ENCODE measurements around the gene FOXO3.

FOXO3 gene

DNA sequence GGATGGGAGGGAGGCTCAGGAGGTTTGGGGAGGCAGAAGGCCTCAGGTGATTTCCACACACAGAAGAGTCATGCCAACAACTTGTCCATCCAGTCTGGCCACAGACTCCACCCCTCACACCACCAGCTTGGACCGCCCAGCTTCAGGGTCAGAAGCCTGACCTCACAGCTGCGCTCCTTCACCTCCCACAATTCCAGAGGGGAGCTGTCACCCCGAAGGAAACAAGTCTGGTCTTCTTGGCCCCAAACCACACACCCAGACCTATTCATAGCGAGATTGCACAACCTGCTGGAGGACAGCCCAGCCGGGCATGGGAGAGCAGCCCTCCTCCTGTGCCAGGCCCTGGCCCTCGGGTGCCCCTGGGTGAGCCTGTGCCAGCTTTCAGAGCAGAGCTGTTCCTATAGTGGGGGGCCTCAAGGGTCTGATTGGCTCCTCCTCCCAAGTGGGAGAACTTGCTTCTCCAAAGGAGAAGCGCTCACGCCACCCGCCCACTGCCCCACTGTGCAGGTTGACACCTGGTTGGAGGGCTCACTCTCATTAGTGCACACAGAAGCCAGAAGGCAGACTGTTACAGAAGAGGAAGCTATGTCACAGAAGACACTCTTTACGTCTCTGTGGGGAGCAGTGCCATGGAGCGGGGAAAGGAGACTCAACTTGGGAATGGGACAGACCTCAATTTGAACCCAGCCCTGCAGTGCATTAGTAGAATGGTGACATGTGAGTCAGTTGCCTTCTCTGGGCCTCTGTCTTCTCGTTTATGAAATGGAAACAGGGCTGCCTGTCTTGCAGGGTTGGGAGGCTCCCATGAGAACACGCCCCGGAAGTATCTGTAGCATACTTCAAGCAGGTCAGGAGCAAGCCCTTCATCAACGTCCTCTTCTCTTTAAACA is 128.8 kb downstream of the FOXO3 start:
- DNase-seq: no peak

DNA sequence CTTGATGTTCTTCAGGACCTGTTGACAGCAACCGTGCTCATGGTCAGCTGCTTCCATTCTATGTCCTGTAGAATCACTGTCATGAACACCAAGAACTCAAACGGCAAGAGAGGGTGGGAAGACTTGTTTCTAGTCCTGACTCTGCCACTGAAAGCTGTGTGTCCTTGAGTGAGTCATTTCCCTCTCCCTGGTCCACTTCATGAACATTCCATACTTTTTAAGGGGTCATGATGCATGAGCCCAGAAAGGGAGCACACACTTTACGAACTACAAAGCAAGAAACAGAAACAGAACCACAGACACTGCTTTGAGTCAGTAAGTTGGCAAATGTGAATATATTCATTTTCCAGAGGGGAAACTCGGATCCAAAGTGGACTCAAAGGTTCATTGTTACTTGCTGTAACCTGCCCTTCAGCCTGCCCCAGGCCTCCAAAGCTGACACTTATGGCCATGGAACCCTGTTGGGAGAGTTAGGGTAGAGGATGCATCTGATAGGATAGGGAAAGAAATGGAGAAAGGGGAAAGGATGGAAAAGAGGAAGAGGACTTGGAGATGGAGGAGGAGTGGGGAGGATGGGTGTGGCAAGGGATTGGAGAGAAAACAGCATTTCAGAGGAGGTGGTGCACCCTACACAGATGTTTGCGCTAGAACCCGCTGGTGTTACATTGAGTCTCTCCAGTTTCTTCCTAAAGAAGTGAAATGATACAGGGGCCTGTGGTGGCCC is 129.8 kb downstream of the FOXO3 start:
- DNase-seq: no peak

DNA sequence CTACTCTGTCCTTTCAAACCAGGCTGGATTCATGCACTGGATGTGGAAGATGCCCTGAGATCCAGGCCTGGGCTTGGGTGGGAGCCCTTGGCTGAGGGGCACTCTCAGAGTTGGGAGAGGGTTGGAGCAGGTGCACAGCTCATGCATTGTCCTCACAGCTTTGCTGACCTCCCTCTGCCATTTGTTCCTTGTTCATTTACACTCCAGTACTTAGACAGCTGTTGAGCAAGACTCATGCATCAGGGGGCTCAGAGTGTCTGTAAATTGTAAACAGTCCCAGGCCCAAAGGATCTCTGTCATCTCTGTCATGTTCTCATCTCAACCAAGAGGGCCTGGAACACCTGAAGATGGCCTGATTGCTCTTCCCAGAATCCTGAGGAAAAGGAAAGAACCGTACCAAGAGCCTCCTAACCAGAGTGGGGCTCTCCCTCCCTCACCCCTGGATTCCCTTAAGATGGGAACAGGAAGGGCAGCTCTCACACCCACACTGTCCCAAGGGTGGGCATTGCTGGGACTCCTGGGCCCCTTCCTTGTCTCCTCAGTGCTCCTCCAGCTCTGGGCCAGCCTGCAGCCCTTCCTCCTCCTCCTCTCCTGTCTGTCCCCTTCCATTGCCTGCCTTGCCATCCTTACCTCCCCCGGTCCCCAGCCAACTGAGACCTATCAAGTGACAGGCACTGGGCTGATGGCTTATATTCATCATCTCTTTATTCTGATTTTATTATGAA is 132.9 kb downstream of the FOXO3 start:
- no peak for DNase-seq

DNA sequence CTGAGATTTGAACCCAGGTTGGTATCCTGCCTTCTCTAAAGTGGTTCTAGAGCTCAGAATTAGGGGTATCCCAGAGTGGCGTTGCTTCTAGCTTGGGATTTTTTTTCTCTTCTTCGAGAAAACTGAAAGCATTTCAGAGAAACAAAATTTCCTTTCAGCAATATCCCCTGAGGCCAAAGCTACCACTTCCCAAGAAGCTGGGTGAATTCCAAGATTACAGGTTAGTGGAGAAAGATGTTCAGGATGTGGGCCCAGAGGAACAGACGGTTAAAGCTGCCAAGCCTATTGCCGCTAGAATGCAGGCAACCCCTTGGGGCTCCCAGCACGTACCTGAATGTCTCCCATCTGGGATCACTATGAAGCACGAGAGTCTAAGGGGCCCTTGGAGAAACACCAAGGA is 134.1 kb downstream of the FOXO3 start:
- no peak for DNase-seq

DNA sequence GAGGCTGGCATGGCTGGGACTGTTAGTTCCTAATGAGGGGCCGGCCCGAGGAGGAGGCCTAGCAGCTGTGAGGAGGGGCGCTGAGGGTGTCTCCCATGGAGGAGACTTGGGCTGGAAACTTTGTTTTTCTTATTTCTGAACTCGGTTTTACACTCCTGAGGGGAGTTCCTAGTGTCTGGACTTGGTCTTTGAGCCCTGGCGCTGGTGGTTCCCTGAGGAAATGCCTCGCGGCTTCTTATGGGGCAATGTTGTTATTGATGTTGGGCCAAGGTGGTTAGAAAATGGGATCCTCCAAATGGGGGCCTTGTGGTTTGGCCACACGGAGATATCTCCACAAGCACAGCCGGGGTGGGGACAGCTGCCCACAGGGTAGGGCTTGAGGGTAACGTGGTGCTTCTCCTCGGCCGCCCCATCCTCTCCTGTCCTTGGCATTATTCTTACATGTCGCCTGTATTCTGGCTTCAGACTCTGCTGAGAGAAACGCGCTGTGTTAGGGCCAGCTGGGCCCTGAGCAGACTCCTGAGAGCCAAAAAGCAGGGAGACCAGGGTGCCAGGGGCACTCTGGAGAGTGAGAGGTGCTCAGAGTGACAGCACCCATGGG is 136.9 kb downstream of the FOXO3 start:
- no peak for DNase-seq

DNA sequence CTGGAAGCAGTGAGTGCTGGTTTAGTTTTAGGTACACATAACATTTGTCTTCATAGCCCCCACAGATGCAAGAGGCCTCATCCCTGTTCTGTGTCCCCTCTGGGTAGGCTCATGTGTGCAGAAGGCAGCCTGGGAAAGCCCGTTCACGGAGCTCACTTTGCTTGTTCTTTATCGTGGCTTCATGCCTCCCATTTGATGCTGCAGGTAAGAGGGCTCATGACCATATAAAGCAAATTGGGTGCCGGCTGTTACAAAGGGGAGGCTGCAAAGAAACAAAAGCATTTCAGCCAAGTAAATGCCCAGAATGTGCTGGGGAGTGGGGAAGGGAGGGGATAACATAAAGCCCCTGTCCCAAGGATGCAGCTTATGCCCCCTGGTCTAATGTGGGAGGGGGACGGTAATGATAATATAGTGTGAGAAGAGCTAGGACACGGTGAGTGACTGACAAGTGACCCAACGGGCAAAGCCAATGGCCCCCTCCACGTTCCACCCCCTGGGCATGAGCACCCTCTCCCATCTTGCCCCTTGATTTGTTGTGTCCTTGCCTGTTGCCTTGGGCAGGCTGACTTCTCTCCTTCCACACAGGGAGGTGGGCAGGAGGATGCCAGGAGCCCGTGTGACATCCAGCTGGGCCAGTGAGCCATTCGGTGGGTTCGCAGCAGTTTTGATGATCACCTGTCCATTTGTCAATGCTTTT is 138.0 kb downstream of the FOXO3 start:
- no peak for DNase-seq

DNA sequence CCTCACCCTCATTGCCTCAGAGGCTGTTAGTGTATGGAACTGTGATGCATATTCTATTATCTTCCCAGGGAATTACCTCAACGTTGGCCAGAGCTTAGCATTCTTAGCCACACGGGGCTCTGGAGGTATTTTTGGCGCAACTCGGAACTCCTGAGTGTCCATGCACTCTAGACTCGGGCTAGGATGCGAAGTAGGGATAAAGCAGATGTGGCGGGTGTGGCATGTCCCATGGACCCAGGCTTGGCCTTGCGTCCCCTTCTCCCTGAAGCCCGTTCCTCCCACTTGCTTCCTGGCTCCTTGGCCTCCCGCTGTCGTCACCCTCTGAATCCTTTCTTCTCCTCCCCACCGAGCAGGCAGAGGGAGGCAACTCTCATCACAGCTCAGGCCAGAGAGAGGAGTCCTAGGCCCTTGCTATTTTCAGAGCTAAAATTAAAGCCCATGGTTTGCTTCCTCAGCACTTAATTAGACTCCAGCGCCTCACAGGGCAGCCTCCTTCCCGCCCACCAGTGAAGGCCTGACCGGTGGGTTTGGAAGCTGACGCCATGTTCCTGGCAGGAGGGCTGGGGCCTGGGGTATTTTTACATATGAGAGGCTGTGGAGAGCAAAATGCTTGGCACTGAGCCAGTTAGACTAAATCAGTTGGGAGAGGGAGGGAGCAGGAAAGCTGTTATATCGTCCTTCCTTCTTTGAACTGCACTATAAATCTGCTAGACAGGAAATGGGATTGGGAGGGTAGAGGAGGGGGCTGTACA is 138.7 kb downstream of the FOXO3 start:
- DNase-seq: no peak

DNA sequence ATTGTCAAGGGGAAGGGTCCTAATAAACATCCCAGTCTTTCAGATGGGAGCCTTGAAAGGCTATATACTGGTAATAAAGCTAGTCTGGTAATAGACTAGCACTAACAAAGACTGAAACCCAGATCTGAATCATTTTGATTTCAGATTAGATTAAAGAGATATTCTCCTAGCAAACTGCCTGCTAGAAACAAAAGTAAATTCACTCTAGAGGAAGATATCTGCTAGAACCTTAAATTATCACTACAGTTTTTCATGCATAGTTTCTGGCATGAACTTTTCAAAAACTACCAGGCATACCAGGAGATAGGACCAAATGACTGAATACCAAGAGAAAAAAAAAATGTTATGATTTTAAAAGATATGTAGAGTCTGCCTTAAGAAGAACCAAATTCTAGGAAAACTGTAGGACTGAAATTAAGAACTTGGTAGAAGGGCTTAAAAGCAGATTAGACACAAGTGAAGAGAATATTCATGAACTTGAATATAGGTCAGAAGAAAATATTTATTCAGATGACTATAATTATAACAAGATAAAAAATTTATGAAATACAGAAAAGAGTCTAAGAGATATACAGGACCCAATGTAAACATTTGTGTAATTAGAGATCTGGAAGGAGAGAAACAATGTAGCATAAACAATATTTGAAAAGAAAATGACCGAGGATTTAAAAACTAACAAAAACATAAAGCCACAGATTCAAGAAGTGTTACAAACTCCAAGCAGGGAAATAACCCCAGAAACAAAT is 141.6 kb downstream of the FOXO3 start:
- no peak for DNase-seq

DNA sequence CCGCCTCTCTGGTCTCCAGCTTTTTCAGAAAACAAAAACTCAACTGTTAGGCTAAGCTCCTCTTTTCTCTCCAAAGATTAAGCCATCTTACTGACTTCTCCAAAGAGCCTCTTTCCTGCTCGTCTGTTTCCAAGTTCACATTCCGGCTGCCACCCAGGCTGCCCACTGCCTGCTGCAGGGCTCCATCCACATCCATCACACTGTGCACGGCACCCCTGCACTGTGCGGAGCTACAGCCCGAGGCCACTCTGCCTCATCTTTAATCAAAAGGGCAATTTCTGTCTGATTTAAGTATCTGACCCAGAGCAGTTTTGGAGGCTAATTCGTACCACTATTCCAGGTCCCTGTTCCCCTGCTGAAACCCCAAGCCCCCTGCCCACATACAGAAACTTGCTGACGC is 145.9 kb downstream of the FOXO3 start:
- no peak for DNase-seq

DNA sequence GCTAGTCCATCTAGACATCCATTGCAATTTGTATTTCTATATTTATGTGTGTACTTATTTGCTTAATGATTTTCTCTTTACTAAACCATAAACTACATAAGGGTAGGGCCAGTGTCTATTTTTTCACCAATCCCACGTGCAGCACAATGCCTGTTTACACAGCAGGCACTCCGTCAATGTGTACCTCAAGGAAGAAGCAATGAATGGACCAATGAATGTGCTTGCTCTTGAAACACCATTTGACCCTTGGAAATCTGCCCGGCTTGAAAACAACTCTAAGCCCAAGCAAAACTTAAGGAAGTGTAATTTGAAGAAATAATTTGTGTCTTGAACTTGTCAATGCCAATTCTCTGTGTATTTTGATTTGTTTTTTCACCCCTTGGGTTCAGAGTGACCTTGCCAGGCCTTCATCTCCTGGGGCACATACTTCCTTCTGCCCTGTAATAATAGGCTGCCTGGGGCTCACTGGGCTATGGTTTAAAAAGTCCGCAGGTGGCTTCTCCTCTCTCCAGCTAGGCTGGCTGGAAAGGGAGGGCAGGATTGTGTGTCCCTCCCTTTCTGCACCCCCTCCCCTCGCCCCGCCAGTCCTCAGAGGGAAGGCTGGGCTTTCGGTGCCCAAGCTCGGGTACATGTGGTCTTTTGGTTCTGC is 146.7 kb downstream of the FOXO3 start:
- DNase-seq: no peak

DNA sequence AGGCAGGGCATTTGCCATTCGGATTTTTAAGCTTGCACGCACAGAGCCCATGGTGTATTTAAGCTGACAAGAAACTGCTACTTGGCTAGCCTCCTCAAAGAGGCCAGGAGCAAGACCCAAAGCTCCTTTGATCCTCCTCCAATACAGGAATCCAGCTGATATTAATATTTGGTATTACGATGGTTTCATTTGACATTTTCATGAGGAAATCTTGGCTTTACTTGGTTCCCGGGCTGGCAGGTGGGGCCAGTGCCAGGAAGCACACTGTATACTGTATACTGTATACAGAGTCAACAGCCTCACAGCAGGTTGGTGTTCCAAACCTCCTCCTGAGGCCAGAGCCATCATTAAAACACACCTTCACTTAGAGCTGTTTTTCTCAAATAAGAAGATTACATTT is 149.3 kb downstream of the FOXO3 start:
- no peak for DNase-seq

DNA sequence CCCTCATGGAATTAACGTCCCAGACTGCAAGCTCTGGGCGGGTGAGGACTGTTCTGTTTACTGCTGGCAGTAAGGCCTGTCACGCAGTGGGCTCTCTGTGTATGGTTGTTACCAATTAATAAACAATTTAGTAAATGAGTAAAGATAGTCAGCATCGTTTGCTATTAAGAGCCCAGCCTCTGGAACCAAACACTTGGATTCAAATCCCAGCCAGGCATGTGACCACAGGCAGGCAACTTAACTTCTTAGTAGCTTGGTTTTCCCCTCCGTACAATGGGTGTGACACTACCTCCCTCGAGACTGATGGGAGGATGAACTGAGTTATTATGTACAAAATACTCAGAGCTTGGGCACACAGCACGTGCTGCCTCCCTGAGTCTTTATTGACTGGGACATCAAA is 149.8 kb downstream of the FOXO3 start:
- DNase-seq: no peak

DNA sequence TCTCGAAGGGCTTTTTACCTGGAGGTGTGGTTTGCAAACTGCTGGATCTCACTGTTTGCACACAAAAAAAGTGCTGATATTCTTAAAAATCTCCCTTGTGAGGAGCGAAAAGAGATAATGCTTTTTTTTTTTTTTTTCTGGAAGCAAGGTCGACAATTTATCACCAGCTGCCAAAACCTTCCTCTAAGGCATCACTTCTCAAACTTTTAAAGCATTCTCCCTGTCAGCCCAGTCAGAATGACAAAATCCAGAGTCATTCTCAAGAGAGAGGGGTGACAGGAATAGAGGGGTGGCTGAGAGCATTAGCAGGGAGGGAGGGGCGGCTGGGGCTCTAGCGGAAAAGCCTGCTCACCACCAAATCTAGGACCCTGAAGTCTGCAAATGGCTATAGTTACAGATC is 150.4 kb downstream of the FOXO3 start:
- no peak for DNase-seq

DNA sequence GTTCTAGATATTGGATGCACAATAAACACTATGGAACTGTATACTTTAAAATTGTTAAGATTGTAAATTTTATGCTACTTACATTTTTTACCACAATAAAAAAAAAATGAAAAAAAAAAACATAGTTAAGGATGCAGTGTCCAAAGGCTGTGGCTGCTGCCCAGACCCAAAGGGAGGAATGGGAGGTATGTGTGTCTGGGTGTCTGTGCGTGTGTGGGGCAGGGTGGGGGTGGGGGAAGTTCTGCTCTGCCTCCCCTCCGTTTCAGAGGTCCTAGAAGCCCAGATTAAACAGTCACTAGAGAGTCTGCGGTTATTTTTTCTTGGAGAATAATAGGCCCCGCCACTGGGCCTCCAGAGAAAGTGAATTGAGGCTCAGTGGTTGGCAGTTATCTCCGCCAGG is 151.1 kb downstream of the FOXO3 start:
- DNase-seq: no peak

DNA sequence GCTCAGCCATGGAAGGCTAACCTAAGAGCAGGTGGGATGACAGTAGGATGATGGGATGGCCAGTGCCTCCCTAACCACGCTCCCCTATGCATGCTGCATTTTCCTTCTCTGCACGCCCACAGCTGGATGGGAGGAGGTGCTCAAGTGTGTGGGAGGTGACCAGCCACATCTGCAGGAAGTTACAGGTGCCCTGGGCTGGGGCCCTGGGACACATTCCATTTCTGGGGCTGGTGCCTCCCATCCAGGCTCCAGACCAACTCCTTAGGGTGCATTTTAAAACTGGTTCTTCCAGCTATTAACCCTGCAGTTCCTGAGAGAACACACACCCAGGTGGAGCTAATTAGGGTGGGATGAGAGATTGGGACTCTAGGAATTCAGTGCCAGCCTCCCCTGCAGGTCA is 152.2 kb downstream of the FOXO3 start:
- no peak for DNase-seq

DNA sequence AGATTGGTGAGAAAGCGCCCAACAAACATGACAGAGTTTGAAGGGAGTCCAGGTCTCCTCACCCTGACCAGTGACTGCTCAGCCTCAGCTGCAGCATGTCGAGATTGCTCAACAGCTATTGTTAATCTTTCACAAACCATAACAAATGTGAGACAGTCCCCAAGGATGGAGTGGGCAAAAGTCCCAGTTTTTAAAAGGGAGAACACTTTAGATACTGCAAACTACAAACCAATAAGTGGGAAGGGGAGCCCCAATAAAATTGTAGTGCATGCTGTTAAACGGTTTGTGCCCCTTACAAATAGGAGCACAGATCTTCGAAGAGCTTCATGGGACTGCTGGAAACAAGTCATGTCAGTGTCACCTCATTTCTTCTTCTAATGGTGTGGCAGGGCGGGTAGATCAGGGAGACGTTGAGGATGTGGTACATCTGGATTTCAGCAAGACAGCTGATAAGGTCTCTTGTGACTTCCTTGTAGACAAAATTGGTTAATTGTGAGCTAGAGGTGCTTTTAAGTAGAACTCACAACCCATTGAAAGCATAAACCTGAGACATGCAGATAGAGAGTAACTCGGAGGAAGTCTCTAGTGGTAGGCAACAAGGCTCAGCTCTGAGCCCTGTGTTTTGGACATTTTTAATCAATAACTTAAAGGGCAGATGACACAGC is 153.5 kb downstream of the FOXO3 start:
- DNase-seq: no peak

DNA sequence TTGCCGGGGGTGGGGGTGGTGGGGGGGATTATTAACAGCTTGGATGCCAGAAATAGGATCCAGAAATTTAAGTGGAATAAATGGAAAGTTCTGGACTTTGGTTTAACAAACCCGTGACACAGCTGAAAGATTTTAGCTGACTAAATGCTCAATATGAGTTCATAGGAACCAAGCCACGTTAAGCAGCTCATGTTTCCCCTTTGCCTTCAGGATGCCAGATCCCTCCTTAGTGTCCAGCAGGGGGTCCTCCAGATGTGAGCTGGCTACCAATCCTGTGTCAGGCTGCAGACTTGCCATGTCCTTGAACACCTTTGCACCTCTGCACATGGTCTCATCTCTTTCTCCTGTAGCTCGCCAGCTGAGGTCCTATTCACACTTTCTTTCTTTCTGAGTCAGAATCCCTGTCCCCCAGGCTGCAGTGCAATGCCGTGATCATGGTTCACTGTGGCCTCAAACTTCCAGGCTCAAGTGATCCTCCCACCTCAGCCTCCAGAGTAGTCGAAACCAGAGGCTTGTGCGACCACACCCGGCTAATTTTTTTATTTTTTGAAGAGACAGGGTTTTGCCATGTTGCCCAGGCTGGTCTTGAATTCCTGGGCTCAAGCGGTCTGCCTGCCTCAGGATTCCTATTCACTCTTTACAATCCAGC is 154.2 kb downstream of the FOXO3 start:
- no peak for DNase-seq

DNA sequence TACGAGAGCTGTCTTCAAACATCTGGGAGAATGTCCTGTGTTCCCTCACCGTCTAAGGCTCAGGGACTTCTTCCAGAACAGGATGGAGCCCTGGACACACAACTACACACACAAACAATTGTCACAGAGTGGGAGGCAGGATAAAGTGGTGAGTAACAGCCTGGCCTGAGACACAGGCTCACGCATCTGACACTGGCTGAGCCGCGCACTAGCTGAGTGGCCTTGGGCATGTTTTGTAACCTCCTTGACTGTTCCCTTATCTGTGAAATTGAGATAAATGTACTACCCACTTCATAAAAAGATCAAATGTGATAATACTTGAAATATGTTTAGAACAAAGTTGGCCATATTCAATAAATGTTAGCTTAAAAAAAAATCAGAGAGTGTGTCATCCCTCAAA is 155.1 kb downstream of the FOXO3 start:
- no peak for DNase-seq
